Stimulated activated CD8-positive, alpha-beta memory T cell treated with anti-CD3 and anti-CD28 coated beads, Interleukin-7, amount 100 ng/mL, for 48 hours (primary cell): ENCODE measurements around the gene SHISAL1.

Experiments used
- DNase-seq, 2 donors: peaks; one replicate each; pipeline ENCODE4 v3.0.0-alpha.2; 2020; ENCODE audit warnings: low read depth in 1 of 2; ENCODE audit errors: extremely low read depth in 1 of 2

Gene SHISAL1

GRCh38 chr22:44266796-44267760 is 45.7 kb downstream of the SHISAL1 start:
- DNase-seq = no peak

GRCh38 chr22:44263547-44263946 is 49.2 kb downstream of the SHISAL1 start:
- DNase-seq = no peak

- DNase-seq = no peak
Observed at GRCh38 chr22:44261861-44262595, 50.7 kb downstream of the SHISAL1 start.

- no peak for DNase-seq
Observed at GRCh38 chr22:44261164-44261860, 51.4 kb downstream of the SHISAL1 start.

- no peak for DNase-seq
Observed at GRCh38 chr22:44260216-44261035, 52.3 kb downstream of the SHISAL1 start.

- no peak for DNase-seq
Observed at GRCh38 chr22:44259366-44260215, 53.2 kb downstream of the SHISAL1 start.

GRCh38 chr22:44256556-44257485 is 55.9 kb downstream of the SHISAL1 start:
- DNase-seq = no peak

- no peak for DNase-seq
Observed at GRCh38 chr22:44256085-44256484, 56.7 kb downstream of the SHISAL1 start.

- DNase-seq = no peak
Observed at GRCh38 chr22:44254811-44255210, 57.9 kb downstream of the SHISAL1 start.

GRCh38 chr22:44249376-44250147 is 63.2 kb downstream of the SHISAL1 start:
- no peak for DNase-seq

GRCh38 chr22:44248926-44249325 is 63.8 kb downstream of the SHISAL1 start:
- no peak for DNase-seq

GRCh38 chr22:44247923-44248892 is 64.5 kb downstream of the SHISAL1 start:
- DNase-seq = no peak

GRCh38 chr22:44247346-44247745 is 65.4 kb downstream of the SHISAL1 start:
- DNase-seq = no peak

- no peak for DNase-seq
Observed at GRCh38 chr22:44246615-44247326, 66.0 kb downstream of the SHISAL1 start.

- DNase-seq = no peak
Observed at GRCh38 chr22:44245867-44246266, 66.9 kb downstream of the SHISAL1 start.

GRCh38 chr22:44245438-44245837 is 67.3 kb downstream of the SHISAL1 start:
- no peak for DNase-seq
